Activated T-cell treated with anti-CD3 and anti-CD28 coated beads for 1 hour (primary cell): Measurements from ENCODE around the gene DSCAM.

Experiments
- DNase-seq: peaks from one replicate; pipeline ENCODE4 v3.0.0-alpha.2; 2020; ENCODE audit warnings: low read depth

Gene DSCAM

DNA sequence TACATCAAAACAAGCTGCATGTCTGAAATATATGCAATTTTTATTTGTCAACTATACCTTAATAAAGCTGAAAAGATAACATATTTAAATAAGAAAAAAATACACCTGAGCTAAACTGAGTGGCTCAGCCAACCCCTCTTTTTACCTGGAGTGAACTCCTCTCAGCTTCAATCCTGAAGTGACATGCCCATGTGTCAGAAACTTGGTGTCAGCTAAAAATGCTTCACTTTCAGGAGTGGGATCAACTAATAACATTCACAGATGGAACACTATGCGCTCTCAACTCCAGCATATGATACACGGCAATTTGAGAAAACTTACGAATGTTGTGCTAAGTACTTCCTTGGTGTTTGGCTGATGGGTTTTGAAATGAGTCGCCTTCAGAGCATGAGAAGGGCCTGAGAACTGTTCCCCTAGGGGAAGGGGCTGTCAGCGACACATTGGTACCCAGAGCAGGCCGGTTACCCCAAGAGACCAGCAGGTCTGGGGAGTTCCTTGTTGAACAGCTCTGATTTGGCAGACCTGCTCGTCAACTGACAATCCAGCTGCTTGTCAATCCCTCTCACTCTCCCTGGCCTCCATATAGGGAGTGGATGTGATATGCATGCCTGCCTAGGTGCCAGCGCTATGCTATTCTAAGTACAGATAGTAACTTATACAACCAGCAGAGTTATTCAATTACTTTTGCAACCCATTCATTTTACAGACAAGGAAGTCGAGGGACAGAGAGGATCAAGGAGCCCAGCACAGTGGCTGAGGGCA lies 712.0 kb downstream of the DSCAM start:
- no peak for DNase-seq

DNA sequence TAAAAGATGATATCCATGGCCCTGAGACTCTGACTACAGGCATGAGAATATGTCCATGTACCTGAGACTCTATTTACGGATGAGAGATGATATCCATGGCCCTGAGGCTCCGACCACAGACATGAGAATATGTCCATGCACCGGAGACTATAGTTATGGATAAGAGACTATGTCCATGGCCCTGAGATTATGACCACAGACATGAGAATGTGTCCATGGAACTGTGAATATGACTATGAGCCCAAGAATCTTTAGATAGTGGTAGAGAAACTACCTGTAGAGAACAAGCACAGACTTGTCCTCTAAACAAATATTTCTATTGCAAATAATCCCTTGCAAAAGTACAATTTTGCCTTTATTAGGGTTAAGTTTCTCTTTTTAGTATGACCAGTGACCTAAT lies 716.5 kb downstream of the DSCAM start:
- DNase-seq: no peak

DNA sequence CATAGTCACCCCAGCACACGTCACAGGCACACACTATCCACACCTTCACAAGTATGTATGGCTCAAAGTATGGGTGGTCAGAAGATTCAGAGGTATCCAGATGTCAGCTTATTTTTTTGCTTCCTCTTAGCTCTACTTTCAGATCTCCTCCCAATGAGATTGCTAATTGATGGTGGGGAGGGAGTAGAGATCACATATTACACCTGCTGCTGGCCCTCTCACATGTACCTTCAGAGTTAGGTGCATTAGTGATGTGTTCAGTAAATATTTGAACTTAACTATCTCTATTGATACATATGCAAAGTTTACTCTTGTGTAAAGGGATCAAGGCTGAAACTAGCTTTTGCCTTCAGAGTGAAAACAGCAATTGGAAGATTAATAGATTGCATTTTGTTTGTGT lies 717.1 kb downstream of the DSCAM start:
- DNase-seq: no peak

DNA sequence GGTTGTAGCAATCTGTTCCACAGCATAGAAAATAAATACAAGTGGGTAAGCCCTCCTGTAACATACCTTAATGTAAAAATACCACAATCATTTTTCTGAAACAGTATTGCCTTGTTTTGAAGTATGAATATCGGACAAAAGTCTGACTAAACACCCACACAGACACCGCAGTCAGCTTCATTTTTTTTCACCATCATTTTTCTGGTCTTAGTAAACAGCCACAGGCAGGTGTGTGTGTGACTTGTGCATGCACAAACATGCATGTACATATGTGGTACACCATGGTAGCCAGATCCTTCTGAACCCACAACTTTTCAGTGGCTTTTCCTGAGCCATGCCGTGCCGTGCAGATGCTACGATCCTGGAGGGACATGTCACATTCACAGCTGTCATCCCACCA lies 718.1 kb downstream of the DSCAM start:
- no peak for DNase-seq

- DNase-seq: no peak
Measured at GRCh38 chr21:40120940-40121575, 725.9 kb downstream of the DSCAM start.

GRCh38 chr21:40118527-40118926 lies 728.4 kb downstream of the DSCAM start:
- no peak for DNase-seq

GRCh38 chr21:40117236-40117635 lies 729.7 kb downstream of the DSCAM start:
- DNase-seq: no peak

GRCh38 chr21:40115775-40116174 lies 731.2 kb downstream of the DSCAM start:
- no peak for DNase-seq

GRCh38 chr21:40102682-40103081 lies 744.3 kb downstream of the DSCAM start:
- DNase-seq: no peak

DNA sequence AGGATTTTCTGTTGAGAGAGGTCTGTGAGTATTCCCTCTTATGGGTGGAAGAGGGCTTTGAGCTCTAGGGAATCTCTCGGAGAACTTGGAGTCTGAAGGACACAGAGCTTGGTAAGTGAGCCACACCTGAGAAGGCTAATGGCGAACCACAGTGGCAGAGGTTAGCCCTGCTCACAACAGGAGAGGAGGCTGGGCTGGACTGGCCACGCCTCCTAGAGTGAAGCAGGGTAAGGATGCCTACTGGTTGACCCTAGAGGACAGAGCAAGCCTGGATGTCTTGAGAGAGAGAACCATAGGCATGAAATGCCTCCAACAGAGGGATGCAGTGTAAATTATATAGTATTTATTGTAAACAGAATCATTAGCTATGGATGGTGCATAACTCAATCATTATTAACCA lies 747.1 kb downstream of the DSCAM start:
- no peak for DNase-seq

- no peak for DNase-seq
Measured at GRCh38 chr21:40095477-40095876, 751.5 kb downstream of the DSCAM start.

GRCh38 chr21:40080385-40080784 lies 766.6 kb downstream of the DSCAM start:
- DNase-seq: no peak

DNA sequence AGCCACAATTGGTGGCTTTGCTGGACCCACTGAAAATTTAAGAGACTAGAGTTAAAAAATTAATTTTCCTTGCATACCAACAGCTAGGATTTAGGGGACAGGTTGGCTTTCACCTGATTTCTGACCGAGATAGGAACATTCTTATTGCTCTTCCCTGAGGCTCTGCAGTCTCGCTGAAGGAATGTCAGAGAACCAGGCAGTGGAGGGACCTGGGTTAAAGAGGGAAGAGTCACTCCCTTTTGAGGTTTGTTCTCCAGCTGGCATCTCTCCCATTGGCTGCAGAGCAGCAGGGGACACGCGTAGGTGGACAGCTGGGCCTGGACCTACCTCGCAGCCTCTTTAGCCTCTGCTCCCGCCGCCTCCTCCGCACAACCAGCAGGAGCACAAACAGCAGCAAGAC lies 772.2 kb downstream of the DSCAM start:
- no peak for DNase-seq

GRCh38 chr21:40074198-40074597 lies 772.8 kb downstream of the DSCAM start:
- no peak for DNase-seq

DNA sequence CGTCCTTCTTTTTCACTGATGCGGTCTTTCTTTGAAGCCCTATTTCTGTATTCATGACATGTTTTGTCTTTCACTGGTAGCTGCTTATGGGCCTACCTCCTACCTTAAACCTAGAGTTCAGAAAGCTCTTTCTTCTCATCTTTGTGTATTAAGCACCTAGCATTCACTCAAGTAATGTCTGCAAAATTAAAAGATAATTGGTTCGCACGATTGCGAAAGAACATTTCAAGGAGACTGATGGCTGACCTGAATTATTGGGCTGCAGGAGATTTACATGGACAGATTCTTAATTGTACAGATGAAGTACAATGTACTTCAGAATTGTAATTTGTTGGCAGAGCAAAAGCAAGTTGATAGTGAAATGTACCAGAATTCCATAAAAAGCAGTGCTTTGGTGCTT lies 773.3 kb downstream of the DSCAM start:
- no peak for DNase-seq

DNA sequence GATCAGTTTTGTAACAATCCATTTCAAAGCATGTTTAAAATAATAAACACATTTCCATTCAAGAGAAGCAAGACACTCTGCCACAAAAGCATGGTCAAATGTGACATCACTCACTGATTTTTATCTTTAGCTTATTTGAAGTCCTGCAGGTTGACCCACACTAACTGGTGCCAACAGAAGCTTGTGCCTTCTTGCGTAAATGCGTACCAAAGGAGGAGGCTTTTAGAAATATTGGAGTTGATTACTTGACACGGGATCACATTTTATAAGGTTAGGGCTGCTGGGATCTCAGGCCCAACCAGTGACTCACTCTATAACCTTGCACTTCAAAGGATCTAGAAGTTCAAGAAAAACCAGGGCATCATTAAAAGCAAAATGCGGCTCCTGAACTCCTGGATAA lies 776.1 kb downstream of the DSCAM start:
- DNase-seq: no peak

- no peak for DNase-seq
Measured at GRCh38 chr21:40067751-40068150, 779.2 kb downstream of the DSCAM start.

GRCh38 chr21:40066221-40066620 lies 780.7 kb downstream of the DSCAM start:
- no peak for DNase-seq

DNA sequence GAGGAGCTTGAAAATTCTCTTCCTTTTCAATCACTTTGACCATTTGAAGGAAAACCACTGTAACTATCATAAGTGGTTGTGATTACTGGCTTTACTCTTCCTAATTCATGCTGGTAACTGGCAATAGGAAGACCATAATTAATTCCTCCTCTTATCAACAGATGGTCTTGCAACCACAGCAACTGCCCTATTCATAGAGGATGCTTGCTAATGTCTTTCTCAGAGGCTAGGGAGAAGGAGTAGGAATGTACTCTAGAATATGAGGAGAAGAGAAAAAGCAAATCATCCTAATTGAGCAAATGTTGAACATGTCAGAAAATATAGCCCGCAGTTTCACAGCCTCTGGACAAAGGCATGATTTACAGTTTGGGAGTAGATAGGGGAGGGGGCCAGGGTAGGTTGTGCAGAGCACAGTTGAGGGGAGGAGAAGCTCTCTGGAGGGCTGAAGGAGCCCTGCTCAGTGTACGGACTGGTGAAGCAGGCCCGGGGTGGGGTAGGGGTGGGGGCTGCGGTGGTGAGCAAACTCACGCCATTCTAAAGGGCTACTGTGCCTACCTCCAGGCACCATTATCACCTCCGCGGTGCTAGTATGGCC lies 786.8 kb downstream of the DSCAM start:
- DNase-seq: no peak

- no peak for DNase-seq
Measured at GRCh38 chr21:40057331-40057730, 789.6 kb downstream of the DSCAM start.

- no peak for DNase-seq
Measured at GRCh38 chr21:40056031-40056430, 790.9 kb downstream of the DSCAM start.

DNA sequence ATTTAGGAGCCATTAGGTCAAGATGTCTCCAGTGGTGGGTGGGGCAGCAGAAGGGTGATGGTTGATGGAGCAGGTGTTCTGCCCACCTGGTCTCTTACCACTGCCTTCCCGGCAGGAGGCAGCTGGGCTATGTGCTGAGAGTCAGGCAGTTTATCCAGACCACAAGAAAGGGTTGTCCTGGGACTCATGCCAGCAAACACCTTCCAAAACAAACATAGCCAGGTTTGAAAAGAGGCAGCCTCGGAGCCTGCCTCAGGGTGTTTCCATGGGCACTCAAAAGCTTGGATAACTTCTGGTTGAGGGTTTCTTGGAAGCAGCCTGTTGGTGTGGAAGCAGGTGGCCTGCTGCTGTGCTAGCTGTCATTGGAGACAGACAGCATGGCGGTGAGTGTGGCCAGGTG lies 792.6 kb downstream of the DSCAM start:
- no peak for DNase-seq

- DNase-seq: no peak
Measured at GRCh38 chr21:40053007-40053406, 794.0 kb downstream of the DSCAM start.

DNA sequence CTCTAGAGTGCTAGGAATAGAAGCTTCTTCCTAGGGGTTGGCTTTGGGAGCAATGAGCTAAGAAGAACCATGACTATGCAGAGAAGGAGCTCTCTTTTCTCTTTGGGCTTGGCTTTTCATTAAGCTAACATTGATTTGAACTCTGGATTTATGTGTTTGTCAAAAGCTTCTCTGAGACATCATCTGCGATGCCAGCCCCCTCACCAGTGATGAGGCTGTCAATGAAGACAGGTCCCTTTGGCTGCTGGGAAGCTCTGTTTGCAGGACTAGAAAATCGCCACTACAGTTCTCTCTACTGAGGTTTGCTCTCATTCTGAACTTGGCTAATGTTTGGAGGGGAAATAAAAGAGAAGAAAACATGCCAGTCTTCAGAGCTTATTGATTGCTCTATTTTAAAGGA lies 794.7 kb downstream of the DSCAM start:
- DNase-seq: no peak
